Measurements from ENCODE around the gene SCYGR2. TPM values are rescaled to one million over a fixed set of nuclear protein-coding genes. Genes with fewer than 3 reads are reported as not detected.

Gene SCYGR2
- total RNA-seq, 2 donors from 2014 or later, result not detected

GRCh38 chr2:227608561-227609338, 10.1 kb downstream of the SCYGR2 start:
- WGBS, result 76% methylated on average over 16 of the region's 16 CpGs
- Histone ChIP-seq H3K4me1 (replicated peaks) (no peaks in the 10 kb centered on the region), H3K9me3 (no peaks in the 10 kb centered on the region), H3K27me3 (replicated peaks; ENCODE audit: insufficient read depth) (peaks cover 2% of the 10 kb centered on the region), H3K4me3 (no peak overlapping the region), H3K27ac (no peak overlapping the region), H3K36me3 (no peaks in the 10 kb centered on the region)
- TF ChIP-seq CTCF (IDR thresholded peaks at IDR 0.05) (no peak), POLR2AphosphoS5 (IDR thresholded peaks at IDR 0.05) (no peak), POLR2A (IDR thresholded peaks at IDR 0.05) (no peak)
- DNase-seq (ENCODE audit: low spot score), result no peak
- intact Hi-C loops (cut with DNase I), result no loop called here

- no peak for DNase-seq (ENCODE audit: low spot score)
- H3K4me1 ChIP-seq (replicated peaks), result no peaks in the 10 kb centered on the region
- no peaks in the 10 kb centered on the region for H3K9me3 ChIP-seq
- TF ChIP-seq POLR2A (IDR thresholded peaks at IDR 0.05) (no peak), CTCF (IDR thresholded peaks at IDR 0.05) (no peak), POLR2AphosphoS5 (IDR thresholded peaks at IDR 0.05) (no peak)
- H3K27me3 ChIP-seq (replicated peaks; ENCODE audit: insufficient read depth), result peaks cover 2% of the 10 kb centered on the region
- H3K36me3 ChIP-seq, result no peaks in the 10 kb centered on the region
- H3K27ac ChIP-seq, result no peak overlapping the region
- intact Hi-C loops (cut with DNase I), result no loop called here
- 91% methylated on average over 2 of the region's 2 CpGs for WGBS
- no peak overlapping the region for H3K4me3 ChIP-seq
Observed at GRCh38 chr2:227610123-227610522, 11.4 kb downstream of the SCYGR2 start.

GRCh38 chr2:227612546-227613271, 14.0 kb downstream of the SCYGR2 start:
- DNase-seq (ENCODE audit: low spot score), result no peak
- 67% methylated on average over 11 of the region's 11 CpGs for WGBS
- Histone ChIP-seq H3K9me3 (no peaks in the 10 kb centered on the region), H3K4me3 (no peak overlapping the region), H3K27me3 (replicated peaks; ENCODE audit: insufficient read depth) (peaks cover 2% of the 10 kb centered on the region), H3K4me1 (replicated peaks) (no peaks in the 10 kb centered on the region), H3K36me3 (no peaks in the 10 kb centered on the region), H3K27ac (no peak overlapping the region)
- no peak for TF ChIP-seq POLR2A (IDR thresholded peaks at IDR 0.05)
- TF ChIP-seq CTCF (IDR thresholded peaks at IDR 0.05), result no peak
- no peak for TF ChIP-seq POLR2AphosphoS5 (IDR thresholded peaks at IDR 0.05)
- intact Hi-C loops (cut with DNase I), result no loop called here

GRCh38 chr2:227613272-227613660, 14.6 kb downstream of the SCYGR2 start:
- DNase-seq (ENCODE audit: low spot score), result no peak
- H3K9me3 ChIP-seq, result no peaks in the 10 kb centered on the region
- 62% methylated on average over 4 of the region's 4 CpGs for WGBS

More at GRCh38 chr2:227613272-227613660, 14.6 kb downstream of the SCYGR2 start:
- H3K4me1 ChIP-seq (replicated peaks), result no peaks in the 10 kb centered on the region
- intact Hi-C loops (cut with DNase I), result no loop called here
- H3K27me3 ChIP-seq (replicated peaks; ENCODE audit: insufficient read depth), result peaks cover 2% of the 10 kb centered on the region
- no peak overlapping the region for H3K4me3 ChIP-seq
- H3K27ac ChIP-seq, result no peak overlapping the region
- no peaks in the 10 kb centered on the region for H3K36me3 ChIP-seq
- no peak for TF ChIP-seq CTCF (IDR thresholded peaks at IDR 0.05)
- no peak for TF ChIP-seq POLR2AphosphoS5 (IDR thresholded peaks at IDR 0.05)
- TF ChIP-seq POLR2A (IDR thresholded peaks at IDR 0.05), result no peak

All from prostate gland (tissue), 2 donors.